ENCODE results near the gene PRKCA. TPM values are rescaled to one million over a fixed set of nuclear protein-coding genes. Genes with fewer than 3 reads are reported as not detected.

PRKCA gene
- total and polyA plus RNA-seq, 2 of the 13 experiments (the other 11 are each of a cell fraction or from before 2014, with no cell fraction given), result 18.5 to 21.5 TPM

GRCh38 chr17:66459811-66460270, 157.4 kb downstream of the PRKCA start (continued):
- TF ChIP-seq ZMYM4 (CRISPR knock-in tag; IDR thresholded peaks at IDR 0.05) (peak; percentile 76), MED1 (CRISPR knock-in tag; IDR thresholded peaks at IDR 0.05) (peak; percentile 87), KAT7 (CRISPR knock-in tag; IDR thresholded peaks at IDR 0.05; ENCODE audit: borderline replicate concordance) (peak; percentile 77; the same call in 1 of the 2 replicates), TCF12 (IDR thresholded peaks at IDR 0.05) (no peak), TCF12 (CRISPR knock-in tag; IDR thresholded peaks at IDR 0.05) (0 out of 2 replicates have a peak, but pooled peaks have one; percentile 51), RARA (CRISPR knock-in tag; IDR thresholded peaks at IDR 0.05) (peak; percentile 67), HES4 (CRISPR knock-in tag; IDR thresholded peaks at IDR 0.05; ENCODE audit: borderline replicate concordance) (no peak), ZNF24 (IDR thresholded peaks at IDR 0.05) (no peak), GATAD2A (CRISPR knock-in tag; IDR thresholded peaks at IDR 0.05) (peak; percentile 99), PBX3 (CRISPR knock-in tag; IDR thresholded peaks at IDR 0.05; ENCODE audit: borderline replicate concordance) (0 out of 2 replicates have a peak, but pooled peaks have one; percentile 59), SNRNP70 (IDR thresholded peaks at IDR 0.05; ENCODE audit: low read depth, low read length) (no peak), NR2F1 (CRISPR knock-in tag; IDR thresholded peaks at IDR 0.05) (peak; percentile 8 to 50; a peak in 3 of 4 replicates), HMG20A (CRISPR knock-in tag; IDR thresholded peaks at IDR 0.05; ENCODE audit: borderline replicate concordance) (peak; percentile 88), FOSL2 (CRISPR knock-in tag; IDR thresholded peaks at IDR 0.05) (peak; percentile 100), ZNF800 (CRISPR knock-in tag; IDR thresholded peaks at IDR 0.05) (peak; percentile 89; the same call in 1 of the 2 replicates), NR2F6 (IDR thresholded peaks at IDR 0.05) (peak; percentile 80), NR2F6 (CRISPR knock-in tag; IDR thresholded peaks at IDR 0.05) (peak; percentile 66), ZNF652 (CRISPR knock-in tag; IDR thresholded peaks at IDR 0.05; ENCODE audit: borderline replicate concordance, low read depth) (peak; percentile 47; the same call in 1 of the 2 replicates), MATR3 (CRISPR knock-in tag; IDR thresholded peaks at IDR 0.05) (no peak), BRCA1 (CRISPR knock-in tag; IDR thresholded peaks at IDR 0.05) (peak; percentile 83), ADNP (CRISPR knock-in tag; IDR thresholded peaks at IDR 0.05) (no peak), ZGPAT (CRISPR knock-in tag; IDR thresholded peaks at IDR 0.05) (peak; percentile 85), ZNF275 (CRISPR knock-in tag; IDR thresholded peaks at IDR 0.05; ENCODE audit: borderline replicate concordance) (no peak), SMAD3 (CRISPR knock-in tag; IDR thresholded peaks at IDR 0.05) (peak; percentile 83; the same call in 1 of the 2 replicates), KDM6A (CRISPR knock-in tag; IDR thresholded peaks at IDR 0.05; ENCODE audit: low read depth) (peak; percentile 68), KAT8 (CRISPR knock-in tag; IDR thresholded peaks at IDR 0.05) (peak; percentile 82), ESRRA (CRISPR knock-in tag; IDR thresholded peaks at IDR 0.05; ENCODE audit: low read depth) (peak; percentile 74), ZNF232 (CRISPR knock-in tag; IDR thresholded peaks at IDR 0.05; ENCODE audit: borderline replicate concordance) (peak; percentile 64; the same call in 1 of the 2 replicates), SKI (IDR thresholded peaks at IDR 0.05; ENCODE audit: partially characterized antibody) (peak; percentile 41)

All from HepG2 (cell line).